K562 (cell line): ENCODE measurements around the gene ASPDH. TPM values are rescaled to one million over a fixed set of nuclear protein-coding genes. Genes with fewer than 3 reads are reported as not detected.

Experiments
- ATAC-seq: fragments of 200-7000 bp; cut with Tn5 transposase; 3 replicates; pipeline ENCODE4 v1.9.1; 2020; ENCODE audit warnings: moderate library complexity
- BruUV-seq: library from RNA; stranded (reverse); fragments of 400-500 nt; replicated peaks from 2 replicates; lab custom pipeline; 2021; lab: Mats Ljungman, UMichigan
- CTCF ChIA-PET: fragments of 300-600 bp; formaldehyde crosslinking; extraction: SDS; loops from one replicate; lab custom pipeline; 2021; ENCODE audit warnings: low intra/inter-chr PET ratio; lab: Yijun Ruan, JAX
- POLR2A ChIA-PET: fragments of 300-600, 350-650 bp; sonication (Branson Sonifier 250); formaldehyde crosslinking; extraction: SDS; loops from one replicate; lab custom pipeline; 2021; ENCODE audit warnings: antibody characterized with exemption, inconsistent platforms; lab: Yijun Ruan, JAX
- DNase-seq, 4 experiments: peaks; one replicate each; pipeline versions ENCODE4 v3.0.0 to v3.0.0-alpha.2; 2011 to 2018; ENCODE audit warnings: low spot score in 3 of 4, mixed read lengths in 3 of 4; ENCODE audit errors: extremely low read depth in 1 of 4
- FAIRE-seq: peaks from 2 replicates; lab custom pipeline; 2011; peaks lifted over from hg19 to GRCh38; lab: Jason Lieb, UNC
- H2AFZ ChIP-seq: 2 replicates; pipeline ENCODE4 v1.6.0; 2011; ENCODE audit warnings: low read depth, low read length, control low read depth, inconsistent platforms
- H3K27ac ChIP-seq: fragments of 200-600 bp; 3 replicates; pipeline ENCODE4 v1.8.0; 2011; ENCODE audit warnings: low read depth, mild to moderate bottlenecking, control low read depth, inconsistent platforms, low read length, moderate library complexity, mixed read lengths; ENCODE audit errors: extremely low read depth
- H3K27me3 ChIP-seq, 2 experiments: fragments of 300-600 bp in 1 of 2; 2 replicates in 1 of 2; 3 replicates in 1 of 2; pipeline versions ENCODE4 v1.6.0 to v1.8.0; 2011; ENCODE audit warnings: inconsistent platforms in 2 of 2, low read length in 2 of 2, mild to moderate bottlenecking in 1 of 2, mixed read lengths in 1 of 2, moderate library complexity in 1 of 2; ENCODE audit not compliant: control insufficient read depth in 2 of 2, insufficient read depth in 2 of 2
- H3K36me3 ChIP-seq: fragments of 300-600 bp; 3 replicates; pipeline ENCODE4 v1.8.0; 2011; ENCODE audit warnings: mild to moderate bottlenecking, low read length, inconsistent platforms; ENCODE audit not compliant: control insufficient read depth, insufficient read depth
- H3K4me1 ChIP-seq, 2 experiments: fragments of 200-600 bp in 1 of 2; replicated peaks in 1 of 2; 2 replicates in 1 of 2; 3 replicates in 1 of 2; pipeline versions ENCODE4 v1.5.1 to v1.8.0; 2011; ENCODE audit warnings: inconsistent platforms in 2 of 2, low read length in 2 of 2, mild to moderate bottlenecking in 1 of 2, mixed read lengths in 1 of 2, moderate library complexity in 1 of 2; ENCODE audit not compliant: control insufficient read depth in 2 of 2, insufficient read depth in 2 of 2
- H3K4me2 ChIP-seq: 2 replicates; pipeline ENCODE4 v1.6.1; 2011; ENCODE audit warnings: low read length, control low read depth, inconsistent platforms, mixed read lengths; ENCODE audit not compliant: insufficient read depth
- H3K4me3 ChIP-seq: fragments of 200-600 bp; sonication (generic), shearing (Covaris generic); 2 replicates; pipeline ENCODE4 v1.5.1; 2016; ENCODE audit warnings: control low read depth, inconsistent platforms
- H3K79me2 ChIP-seq: fragments of 200-600 bp; 3 replicates; pipeline ENCODE4 v1.8.0; 2011; ENCODE audit warnings: low read length, inconsistent platforms; ENCODE audit not compliant: control insufficient read depth, insufficient read depth
- H3K9ac ChIP-seq, 2 experiments: 2 replicates each; pipeline versions ENCODE4 v1.6.0 to v1.6.1; 2011; ENCODE audit warnings: low read depth in 2 of 2, low read length in 2 of 2, control low read depth in 1 of 2, inconsistent platforms in 1 of 2, mild to moderate bottlenecking in 1 of 2, mixed read lengths in 1 of 2; ENCODE audit not compliant: insufficient read depth in 1 of 2
- H3K9me1 ChIP-seq: one replicate; pipeline ENCODE4 v1.6.0; 2011; ENCODE audit warnings: inconsistent platforms, mild to moderate bottlenecking, low read length, moderate library complexity; ENCODE audit not compliant: control insufficient read depth, insufficient read depth
- H3K9me3 ChIP-seq: replicated peaks from 2 replicates; pipeline ENCODE4 v1.5.1; 2011; ENCODE audit warnings: low read depth, low read length, inconsistent platforms; ENCODE audit not compliant: control insufficient read depth, insufficient read depth
- H4K20me1 ChIP-seq: replicated peaks from 2 replicates; pipeline ENCODE4 v1.6.1; 2011; ENCODE audit warnings: low read length, inconsistent platforms, mixed read lengths; ENCODE audit not compliant: control insufficient read depth, insufficient read depth
- CREB3L1 ChIP-seq: fragments of 450-650 bp; IDR thresholded peaks from 2 replicates; pipeline ENCODE4 v1.6.1; 2014; ENCODE audit warnings: low read depth, mild to moderate bottlenecking, moderate library complexity, borderline replicate concordance
- CXXC5 ChIP-seq: fragments of 250-450 bp; sonication (Bioruptor Pico); IDR thresholded peaks from 2 replicates; pipeline ENCODE4 v1.8.0; 2022; ENCODE audit warnings: inconsistent platforms, mild to moderate bottlenecking, moderate library complexity
- E2F4 ChIP-seq: sonication (generic); formaldehyde crosslinking; IDR thresholded peaks from 2 replicates; pipeline ENCODE4 v1.8.0; 2022; ENCODE audit warnings: mild to moderate bottlenecking, low read depth, missing genetic modification reagents
- HDAC6 ChIP-seq: IDR thresholded peaks from 2 replicates; pipeline ENCODE4 v1.6.1; 2012; ENCODE audit warnings: low read depth, mild to moderate bottlenecking, control low read depth, inconsistent platforms, low read length, moderate library complexity
- PRDM10 ChIP-seq: fragments of 450-650 bp; IDR thresholded peaks from 2 replicates; pipeline ENCODE4 v1.6.1; 2018; ENCODE audit not compliant: partially characterized antibody
- ZBTB8A ChIP-seq: fragments of 450-650 bp; IDR thresholded peaks from 2 replicates; pipeline ENCODE4 v1.6.1; 2018; ENCODE audit warnings: mild to moderate bottlenecking, moderate library complexity; ENCODE audit not compliant: partially characterized antibody
- ZNF449 ChIP-seq: fragments of 250-450 bp; sonication (Bioruptor Pico); IDR thresholded peaks from 2 replicates; pipeline ENCODE4 v1.8.0; 2022; ENCODE audit warnings: moderate library complexity, mild to moderate bottlenecking, inconsistent platforms
- ZNF589 ChIP-seq: fragments of 200-800 bp; sonication (Bioruptor generic); IDR thresholded peaks from 2 replicates; pipeline ENCODE4 v1.6.1; 2016; ENCODE audit warnings: low read depth, missing genetic modification characterization, missing compliant biosample characterization
- WGBS: fragments of 100-300 bp; shearing (Covaris generic); methylation state at CpG from one replicate; pipeline ENCODE4 v1.1.6; 2016; ENCODE audit warnings: low coverage, mixed read lengths; ENCODE audit not compliant: insufficient coverage; ENCODE audit errors: missing lambda C conversion rate; 5-methylcytosine and 5-hydroxymethylcytosine counted together
- in situ Hi-C: fragments of 300-500 bp; cut with MboI; formaldehyde crosslinking; loops from 4 replicates; pipeline ENCODE4 v1.15.0; 2018; ENCODE audit warnings: inconsistent platforms, mixed read lengths
- intact Hi-C: fragments of 100-400 bp; cut with micrococcal nuclease; formaldehyde crosslinking; loops from 2 replicates; pipeline ENCODE4 v1.14.2; 2022
- polyA plus RNA-seq, 8 experiments: library from polyadenylated mRNA; depleted of rRNA in 4 of 8; stranded (reverse) in 5 of 8; unstranded in 3 of 8; fragments of >200 nt; fragmentation: Nextera tagmentation in 2 of 8; fragmentation: Illumina TruSeq in 1 of 8; extraction: Ambion mirVana in 2 of 8; extraction: Trizol in 1 of 8; gene quantifications; 2 replicates each; pipeline versions ENCODE4 v1.2.1 to v1.2.3, GENCODE V29; 2011 to 2014; ENCODE audit warnings: inconsistent platforms in 1 of 8, missing spikeins in 1 of 8
- total RNA-seq, 7 experiments: library from RNA; depleted of rRNA in 6 of 7; stranded (reverse); fragments of >200 nt in 6 of 7; fragmentation: Illumina TruSeq in 2 of 7; extraction: Trizol in 2 of 7; gene quantifications; 2 replicates each; pipeline versions ENCODE4 v1.2.1 to v1.2.3, GENCODE V29; 2011 to 2021; ENCODE audit warnings: low replicate concordance in 1 of 7

ASPDH gene
- total and polyA plus RNA-seq, 9 of the 15 experiments (the other 6 are each of a cell fraction or from before 2014, with no cell fraction given): not detected

- TF ChIP-seq CREB3L1: no peak
- TF ChIP-seq PRDM10: peak; percentile 58
- no peak for TF ChIP-seq CXXC5 (CRISPR knock-in tag)
These were observed 12.5 kb downstream of the ASPDH start (continued) for GRCh38 chr19:50501186-50501567.

- H3K4me2 ChIP-seq: no peak overlapping the region
- no peak for DNase-seq
- no peaks in the 10 kb centered on the region for H3K9me3 ChIP-seq
- FAIRE-seq: no peak
- H3K27me3 ChIP-seq: no peaks in the 10 kb centered on the region
- H3K9ac ChIP-seq: peak overlapping the region in 1 of 2 experiments; percentile 66; a peak in 2 of 4 replicates
- BruUV-seq: no TSS peak
- H3K79me2 ChIP-seq: no peaks in the 10 kb centered on the region
- no peak overlapping the region for H2AFZ ChIP-seq
- H3K36me3 ChIP-seq: no peaks in the 10 kb centered on the region
- whole genome bisulfite sequencing: 32% methylated on average over 6 of the region's 10 CpGs
- no peak overlapping the region for H3K27ac ChIP-seq
- peaks cover 0 to 31% of the 10 kb centered on the region in 2 experiments; a peak in 4 of 5 replicates for H3K4me1 ChIP-seq
- no peaks in the 10 kb centered on the region for H3K9me1 ChIP-seq
- H3K4me3 ChIP-seq: no peak overlapping the region
- intact Hi-C loops: no loop called here
- POLR2A ChIA-PET: no interaction called here
- no peaks in the 10 kb centered on the region for H4K20me1 ChIP-seq
- CTCF ChIA-PET: interaction anchor here (0.6 kb wide), 1 partner anchor 421 kb away, joined by 3 read pairs; no protein-coding TSS in a partner anchor
- peak; percentile 16 for ATAC-seq
- in situ Hi-C loops: no loop called here
- TF ChIP-seq E2F4 (CRISPR knock-in tag): no peak
- TF ChIP-seq ZNF449: no peak
- no peak for TF ChIP-seq HDAC6
- no peak for TF ChIP-seq ZBTB8A
- TF ChIP-seq ZNF589 (CRISPR knock-in tag): no peak
These were observed 13.0 kb downstream of the ASPDH start for GRCh38 chr19:50500753-50501151.
